NCI-H510A treated with DMSO at 0.1 percent for 48 hours (cell line): ENCODE measurements around the gene RAB12.
"Not testable (repeated sequence)": the region's sequence is repeated elsewhere in the genome, so short reads cannot be mapped to it uniquely, and the experiment has no call there.

Source experiments
- DNase-seq: peaks from one replicate; lab custom pipeline; 2025; lab: John Stamatoyannopoulos, UW

Gene RAB12, protein sequence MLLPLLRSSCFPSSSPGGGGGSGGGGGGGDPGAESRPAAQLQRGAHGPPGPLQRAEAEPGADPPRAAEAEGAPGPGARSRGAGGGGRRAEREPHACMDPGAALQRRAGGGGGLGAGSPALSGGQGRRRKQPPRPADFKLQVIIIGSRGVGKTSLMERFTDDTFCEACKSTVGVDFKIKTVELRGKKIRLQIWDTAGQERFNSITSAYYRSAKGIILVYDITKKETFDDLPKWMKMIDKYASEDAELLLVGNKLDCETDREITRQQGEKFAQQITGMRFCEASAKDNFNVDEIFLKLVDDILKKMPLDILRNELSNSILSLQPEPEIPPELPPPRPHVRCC

DNA sequence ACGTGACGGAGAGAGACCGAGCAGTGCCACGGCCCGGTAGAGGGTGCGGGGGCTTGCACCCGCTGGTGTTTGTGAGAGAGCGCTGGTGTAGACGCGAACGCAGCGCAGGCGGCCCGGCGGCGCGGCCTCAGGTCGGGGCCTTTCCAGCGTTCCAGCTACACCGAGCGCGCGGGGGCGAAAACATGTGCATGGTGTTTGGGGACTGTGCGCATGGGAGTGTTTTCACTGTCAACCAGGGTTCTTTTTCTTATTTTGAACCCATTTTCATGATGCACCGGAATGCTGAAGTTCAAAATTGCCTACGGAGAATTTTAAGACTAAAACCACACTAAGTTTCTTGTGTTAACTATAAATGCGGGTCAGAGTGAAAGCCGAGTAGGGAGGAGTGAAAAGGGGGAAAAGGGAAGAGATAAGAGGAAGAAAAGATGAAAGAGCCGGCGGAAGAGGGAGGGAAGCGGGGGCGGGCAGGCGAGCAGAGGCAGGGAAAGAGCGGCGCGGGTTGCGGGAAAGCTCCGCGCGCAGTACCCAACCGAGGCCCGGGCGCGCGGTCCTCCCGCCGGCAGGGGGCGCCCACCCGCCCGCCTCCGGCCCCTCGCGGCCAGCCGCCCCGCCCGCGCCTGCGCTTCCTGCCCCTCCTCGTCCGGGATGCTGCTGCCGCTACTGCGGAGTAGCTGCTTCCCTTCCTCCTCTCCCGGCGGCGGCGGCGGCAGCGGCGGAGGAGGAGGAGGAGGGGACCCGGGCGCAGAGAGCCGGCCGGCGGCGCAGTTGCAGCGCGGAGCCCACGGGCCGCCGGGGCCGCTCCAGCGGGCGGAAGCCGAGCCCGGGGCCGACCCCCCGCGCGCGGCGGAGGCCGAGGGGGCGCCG lies at the start of gene RAB12:
Gene RAB12, plus strand, starts transcription at position 643 of the 864 bp plus-strand sequence. Its CDS starts 3 bp downstream, at position 646.
- DNase-seq: peak; percentile 86

DNA sequence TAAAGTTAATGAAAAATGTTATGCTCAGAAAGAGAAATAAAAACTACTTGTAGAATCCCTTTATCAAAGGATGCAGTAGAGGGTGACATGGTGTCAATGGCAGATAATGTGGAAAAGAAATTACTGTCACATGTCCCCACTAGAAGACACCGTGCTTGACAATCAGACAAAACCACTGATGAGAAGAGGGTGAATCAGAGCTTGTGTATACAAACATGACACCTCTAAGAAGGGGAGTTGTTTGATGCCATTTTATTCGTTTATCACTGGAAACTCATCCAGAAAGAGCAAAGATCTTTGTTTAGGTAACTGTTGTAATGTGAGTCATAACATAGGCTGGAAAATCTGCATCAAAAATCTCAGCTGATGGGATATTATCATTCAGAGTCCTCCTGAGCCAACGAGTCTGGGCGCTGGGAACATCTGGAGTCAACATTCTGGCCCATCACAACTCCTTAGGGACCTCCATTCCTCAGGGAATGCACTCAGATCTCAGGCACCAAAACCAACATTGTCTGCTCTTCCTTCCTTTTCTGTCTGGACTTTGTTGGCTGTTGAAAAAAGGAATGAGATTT lies 49.5 kb upstream of the RAB12 start:
- DNase-seq: no peak

DNA sequence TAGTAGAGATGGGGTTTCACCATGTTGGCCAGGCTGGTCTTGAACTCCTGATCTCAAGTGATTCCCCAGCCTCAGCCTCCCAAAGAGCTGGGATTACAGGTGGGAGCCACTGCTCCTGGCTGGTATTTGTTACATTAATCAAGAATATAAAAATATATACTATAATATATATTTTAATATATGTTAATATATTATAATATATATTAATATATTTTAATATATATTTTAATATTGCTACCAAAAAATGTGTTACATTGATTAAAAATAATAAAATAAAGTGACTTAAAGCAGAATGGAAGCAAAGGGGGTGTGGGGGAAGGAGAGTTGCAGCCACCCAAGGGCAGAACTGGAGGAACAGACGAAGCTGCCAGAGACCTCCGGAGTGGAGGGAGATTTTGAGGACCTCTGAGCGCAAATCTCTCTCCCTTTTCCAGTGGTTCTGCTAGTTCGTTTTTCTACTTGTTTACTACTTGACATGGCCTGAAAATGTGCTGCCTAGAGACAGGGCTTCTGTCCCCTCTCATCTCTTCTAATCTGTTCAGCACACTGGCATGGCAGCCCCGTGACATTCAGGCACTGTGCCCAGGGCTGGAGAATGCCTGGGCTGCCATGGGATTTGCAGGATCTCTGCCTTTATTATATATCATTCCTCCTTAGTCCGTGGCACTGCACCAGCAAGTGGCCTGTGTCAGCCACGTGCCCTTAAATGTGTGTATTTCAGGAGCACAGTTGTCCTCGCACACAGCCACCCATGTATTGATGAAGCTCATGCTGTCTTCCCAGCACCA lies 47.9 kb upstream of the RAB12 start:
- no peak for DNase-seq

DNA sequence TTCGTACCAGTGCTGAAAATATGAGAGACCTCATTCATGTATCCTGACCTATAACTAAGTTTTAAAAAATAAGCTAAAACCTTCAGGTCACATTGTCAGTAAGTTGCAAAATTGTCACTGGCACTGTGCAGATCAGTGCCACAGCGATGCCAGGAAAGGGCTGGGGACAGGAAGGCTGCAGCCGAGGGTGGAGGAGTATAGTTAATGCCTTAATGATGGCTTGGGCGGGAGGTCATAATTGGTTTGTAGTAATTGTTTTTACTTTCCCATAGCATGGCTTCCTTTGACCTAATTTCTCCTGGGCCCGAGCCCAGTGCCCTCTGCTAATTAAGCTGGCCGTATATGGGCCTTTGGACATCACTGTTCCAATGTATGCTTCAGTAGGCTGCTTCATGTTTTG lies 47.2 kb upstream of the RAB12 start:
- no peak for DNase-seq

DNA sequence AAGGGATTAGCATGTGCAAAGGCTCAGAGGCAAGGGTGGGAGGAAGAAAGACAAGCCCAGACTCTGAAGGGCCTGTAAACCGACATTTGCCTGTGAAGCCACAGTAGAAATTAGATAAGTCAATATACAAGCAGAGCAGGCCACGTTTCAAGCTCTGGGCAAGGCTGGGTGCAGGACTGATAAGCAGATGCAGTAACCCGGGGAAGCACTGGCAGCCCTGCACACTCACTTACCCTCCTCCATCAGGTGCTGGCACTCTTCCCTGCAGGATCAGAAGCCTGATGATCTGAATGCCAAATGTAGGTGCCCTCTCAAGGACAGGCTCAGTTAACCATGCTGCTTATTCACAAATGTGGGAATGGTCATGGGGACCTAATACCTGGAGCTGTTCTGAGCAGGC lies 46.3 kb upstream of the RAB12 start:
- DNase-seq: no peak

DNA sequence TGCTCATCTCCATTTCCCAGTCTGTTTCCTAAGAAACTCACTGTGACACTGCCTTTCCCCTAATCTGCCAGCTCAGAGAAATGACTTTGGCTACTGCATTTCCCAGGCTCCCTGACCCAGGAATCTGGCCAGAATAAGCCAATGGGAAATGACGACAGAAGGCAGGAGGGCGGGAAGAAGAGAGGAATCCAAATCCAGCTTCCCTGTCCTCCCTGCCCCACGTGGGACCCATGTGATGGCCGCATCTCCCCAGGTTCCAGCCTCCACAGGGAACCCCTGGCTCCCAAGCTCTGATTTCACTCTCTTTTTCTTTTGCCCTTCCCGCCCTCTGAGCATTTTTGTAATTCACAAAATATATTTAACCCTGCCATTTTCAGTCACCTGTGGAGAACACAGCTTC lies 37.8 kb upstream of the RAB12 start:
- no peak for DNase-seq

DNA sequence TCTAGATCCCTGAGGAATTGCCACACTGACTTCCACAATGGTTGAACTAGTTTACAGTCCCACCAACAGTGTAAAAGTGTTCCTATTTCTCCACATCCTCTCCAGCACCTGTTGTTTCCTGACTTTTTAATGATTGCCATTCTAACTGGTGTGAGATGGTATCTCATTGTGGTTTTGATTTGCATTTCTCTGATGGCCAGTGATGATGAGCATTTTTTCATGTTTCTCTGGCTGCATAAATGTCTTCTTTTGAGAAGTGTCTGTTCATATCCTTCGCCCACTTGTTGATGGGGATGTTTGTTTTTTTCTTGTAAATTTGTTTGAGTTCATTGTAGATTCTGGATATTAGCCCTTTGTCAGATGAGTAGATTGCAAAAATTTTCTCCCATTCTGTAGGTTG lies 35.5 kb upstream of the RAB12 start:
- DNase-seq: not testable (repeated sequence)

DNA sequence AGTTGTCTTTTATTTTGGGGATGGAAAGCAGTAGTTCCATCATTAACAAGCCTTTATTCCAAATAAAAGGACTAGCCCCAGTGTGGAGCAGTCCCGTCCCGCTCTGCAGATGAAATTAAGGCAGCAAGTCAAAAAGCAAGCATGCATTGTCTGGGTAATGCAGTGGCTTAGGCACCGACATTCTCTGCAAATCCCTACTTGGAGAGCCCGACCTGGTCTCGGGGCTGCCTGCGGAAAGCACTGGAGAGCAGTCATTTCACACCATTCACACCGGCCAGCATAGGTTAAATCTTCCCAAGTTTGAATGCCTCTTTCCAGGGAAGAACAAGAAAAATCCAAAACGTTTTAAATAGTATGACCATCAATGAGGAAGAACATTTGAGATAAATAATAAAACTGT lies 24.4 kb upstream of the RAB12 start:
- DNase-seq: no peak

DNA sequence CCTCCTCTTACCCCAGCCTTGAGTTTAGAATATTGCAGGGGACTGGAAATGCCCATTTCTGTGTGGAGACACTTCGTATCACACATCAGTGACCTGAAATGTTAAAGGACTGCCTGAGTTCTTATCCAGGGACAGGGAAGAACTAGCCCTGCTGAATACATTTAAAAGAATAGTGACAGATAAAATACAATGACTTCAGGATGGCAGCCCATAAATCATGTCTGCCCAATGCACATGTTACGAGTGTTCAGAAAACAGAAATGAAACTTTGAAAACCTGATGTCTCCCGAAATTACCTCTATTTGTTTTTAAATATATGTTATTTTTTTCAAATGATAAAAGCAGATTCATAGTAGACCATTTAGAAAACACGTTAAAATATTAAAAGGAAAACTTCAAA lies 22.3 kb upstream of the RAB12 start:
- DNase-seq: no peak

DNA sequence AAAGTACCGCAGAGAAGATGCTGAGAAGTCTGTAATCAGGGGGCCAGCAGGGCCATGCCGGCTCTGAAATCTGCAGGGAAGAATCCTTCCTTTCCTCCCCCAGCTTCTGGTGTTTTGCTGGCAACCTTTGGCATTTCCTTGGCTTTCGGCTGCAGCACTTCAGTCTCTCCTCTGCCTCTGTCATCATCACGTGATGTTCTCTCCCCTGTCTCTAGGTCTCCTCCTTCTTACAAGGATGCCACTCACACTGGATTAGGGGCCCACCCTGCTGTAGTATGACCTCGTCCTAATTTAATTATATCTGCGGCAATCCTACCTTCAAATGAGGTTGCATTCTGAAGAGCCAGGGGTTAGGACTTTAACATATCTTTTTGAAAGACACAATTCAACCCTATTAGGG lies 13.8 kb upstream of the RAB12 start:
- no peak for DNase-seq

DNA sequence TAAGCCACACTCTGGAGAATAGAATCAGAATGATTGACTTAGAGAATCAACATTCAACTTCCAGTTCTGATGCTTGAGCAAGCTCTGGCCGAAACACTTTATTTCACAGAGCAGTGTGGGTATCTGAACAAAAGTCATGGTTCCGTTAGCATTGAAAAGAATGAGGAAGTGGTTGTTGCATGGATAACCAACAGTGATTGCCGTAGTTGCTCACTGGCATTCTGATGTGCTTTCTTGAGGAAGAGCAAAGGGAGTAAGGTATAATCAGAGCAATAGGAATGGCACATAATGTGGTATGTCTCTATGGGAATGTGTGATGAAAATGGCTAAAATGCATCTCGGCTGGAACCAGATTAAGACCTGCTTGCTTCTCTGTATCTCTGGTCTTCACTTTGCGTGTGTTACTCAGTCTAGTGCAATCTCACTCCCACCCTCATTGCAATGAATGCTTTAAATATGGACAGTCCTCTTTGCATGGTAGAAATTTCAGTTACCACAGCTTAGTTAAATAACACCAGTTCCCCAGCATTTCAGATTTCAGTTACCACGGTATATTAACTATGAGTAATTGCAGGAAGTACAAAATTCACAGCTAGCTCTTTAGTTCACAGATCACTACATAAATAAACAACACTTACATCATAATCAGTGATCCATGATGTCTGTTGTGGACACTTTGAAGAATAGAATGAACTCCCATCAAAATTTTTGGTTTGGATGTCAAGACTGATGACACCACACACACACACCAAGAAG lies 7.8 kb upstream of the RAB12 start:
- DNase-seq: no peak

DNA sequence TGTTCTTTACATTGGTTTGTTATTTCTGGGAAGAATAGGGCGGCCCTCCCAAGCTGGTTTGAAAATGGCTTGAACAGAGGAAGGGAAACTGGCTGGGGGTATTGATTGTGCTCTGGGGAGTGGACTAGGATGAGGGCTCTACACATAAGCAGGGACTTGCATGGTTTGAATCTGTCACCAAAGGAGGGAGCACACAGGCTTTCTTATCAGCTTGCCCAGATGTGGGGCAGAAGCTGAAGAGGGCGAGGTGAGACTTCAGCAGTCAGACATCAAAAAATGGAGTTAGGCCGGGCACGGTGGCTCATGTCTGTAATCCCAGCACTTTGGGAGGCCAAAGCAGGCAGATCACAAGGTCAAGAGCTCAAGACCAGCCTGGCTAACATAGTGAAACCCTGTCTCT lies 7.2 kb upstream of the RAB12 start:
- no peak for DNase-seq

DNA sequence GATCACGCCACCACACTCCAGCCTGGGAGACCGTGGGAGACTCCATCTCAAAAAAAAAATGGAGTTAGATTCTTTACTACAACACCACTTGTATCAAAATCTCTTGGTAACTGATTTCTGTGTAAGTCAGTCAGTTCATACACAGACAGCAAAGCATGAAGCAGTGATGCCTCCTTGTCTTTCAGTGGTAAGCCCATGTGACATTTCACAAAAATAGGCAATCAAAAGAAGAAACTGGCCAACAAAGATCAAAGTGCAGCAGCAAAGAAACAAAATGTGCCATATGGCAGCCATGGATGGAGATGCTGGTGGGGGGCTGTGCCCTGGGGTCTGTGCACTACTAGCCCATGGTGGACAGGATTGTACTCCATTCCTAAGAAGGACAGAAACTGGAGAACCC lies 6.7 kb upstream of the RAB12 start:
- no peak for DNase-seq

DNA sequence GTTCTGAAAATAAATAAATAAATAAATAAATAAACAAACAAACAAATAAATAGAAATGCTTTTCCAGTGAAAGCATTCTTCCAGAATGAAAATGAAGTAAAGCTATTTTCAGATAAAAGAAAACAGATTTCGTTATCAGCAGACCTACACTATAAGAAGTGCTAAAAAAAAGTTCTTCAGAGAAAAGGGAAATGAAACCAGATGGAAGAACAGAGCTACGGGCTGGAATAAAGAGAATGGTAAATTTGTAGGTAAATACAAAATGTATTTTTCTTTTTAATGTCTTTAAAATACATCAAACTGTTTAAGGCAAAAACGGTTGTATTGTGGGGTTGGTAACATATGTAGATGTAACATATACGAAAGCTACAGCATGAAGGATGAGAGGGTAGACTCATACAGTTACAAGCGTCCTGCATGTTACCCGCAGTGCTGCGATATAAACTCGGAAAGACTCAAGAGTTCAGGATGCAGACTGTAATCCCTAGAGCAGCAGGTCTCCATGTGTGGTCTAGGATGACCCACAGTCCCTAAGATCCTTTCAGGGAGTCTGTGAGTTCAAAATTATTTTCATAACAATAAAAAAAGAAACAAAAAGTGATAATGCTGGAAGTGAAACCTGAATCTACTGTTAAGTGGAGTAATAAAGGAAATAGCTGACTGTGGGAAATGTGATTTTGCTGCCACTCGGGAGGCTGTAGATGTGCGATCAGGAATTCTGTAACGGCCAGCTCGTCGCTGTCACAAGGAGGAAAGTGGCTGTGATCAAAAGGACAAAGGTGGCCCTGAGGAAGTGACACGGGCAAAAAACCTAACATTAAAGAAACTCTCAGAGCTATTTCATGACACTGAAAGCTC lies 5.3 kb upstream of the RAB12 start:
- no peak for DNase-seq

DNA sequence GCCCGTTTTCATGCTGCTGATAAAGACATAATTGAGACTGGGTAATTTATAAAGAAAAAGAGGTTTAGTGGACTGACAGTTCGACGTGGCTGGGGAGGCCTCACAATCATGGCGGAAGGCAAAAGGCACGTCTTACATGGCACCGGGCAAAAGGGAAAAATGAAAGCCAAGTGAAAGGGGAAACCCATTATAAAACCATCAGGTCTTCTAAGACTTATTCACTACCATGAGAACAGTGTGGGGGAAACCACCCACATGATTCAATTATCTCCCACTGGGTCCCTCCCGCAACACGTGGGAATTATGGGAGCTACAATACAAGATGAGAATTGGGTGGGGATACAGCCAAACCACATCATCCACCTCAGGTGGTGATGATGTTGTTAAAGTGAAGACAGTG lies 3.3 kb upstream of the RAB12 start:
- DNase-seq: no peak

DNA sequence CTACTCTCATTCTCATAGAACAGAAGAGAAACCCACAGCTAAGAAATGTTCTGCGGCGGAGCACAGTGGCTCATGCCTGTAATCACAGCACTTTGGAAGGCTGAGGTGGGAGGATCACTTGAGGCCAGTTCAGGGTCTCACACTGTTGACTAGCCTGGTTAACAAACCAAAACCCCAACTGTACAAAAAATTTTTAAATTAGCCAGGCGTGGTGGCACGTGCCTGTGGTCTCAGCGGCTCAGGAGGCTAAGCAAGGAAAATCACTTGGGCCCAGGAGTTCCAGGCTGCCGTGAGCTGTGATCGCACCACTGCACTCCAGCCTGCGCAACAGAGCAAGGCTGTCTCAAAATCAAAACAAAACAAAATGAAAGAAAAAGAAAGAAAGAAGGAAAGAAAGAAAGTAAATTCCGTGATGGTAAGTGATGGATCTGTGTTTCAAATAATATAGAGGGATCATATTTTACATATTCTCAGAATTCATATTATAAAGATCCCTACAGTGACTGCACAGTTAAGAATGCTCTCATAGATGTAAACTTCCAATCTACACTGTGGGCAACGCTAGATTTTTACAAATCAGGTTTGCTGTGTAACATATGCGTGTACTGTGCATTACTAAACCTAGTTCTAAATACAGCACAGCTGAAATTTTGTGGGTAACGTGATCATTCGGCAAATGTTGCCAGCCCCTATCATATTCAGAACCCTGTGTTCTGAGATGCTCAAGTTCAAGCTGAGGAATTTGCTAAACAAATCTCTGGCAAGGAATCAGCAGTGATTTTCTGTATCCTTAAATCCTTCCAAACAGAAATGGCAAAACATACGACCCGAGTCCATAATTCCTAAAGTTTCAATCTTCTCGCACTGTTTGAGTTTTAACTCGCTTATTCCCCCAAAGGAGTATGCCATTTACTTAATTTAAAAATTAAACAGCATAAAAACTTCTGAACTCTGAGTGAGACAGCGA lies 1.2 kb upstream of the RAB12 start:
- no peak for DNase-seq

DNA sequence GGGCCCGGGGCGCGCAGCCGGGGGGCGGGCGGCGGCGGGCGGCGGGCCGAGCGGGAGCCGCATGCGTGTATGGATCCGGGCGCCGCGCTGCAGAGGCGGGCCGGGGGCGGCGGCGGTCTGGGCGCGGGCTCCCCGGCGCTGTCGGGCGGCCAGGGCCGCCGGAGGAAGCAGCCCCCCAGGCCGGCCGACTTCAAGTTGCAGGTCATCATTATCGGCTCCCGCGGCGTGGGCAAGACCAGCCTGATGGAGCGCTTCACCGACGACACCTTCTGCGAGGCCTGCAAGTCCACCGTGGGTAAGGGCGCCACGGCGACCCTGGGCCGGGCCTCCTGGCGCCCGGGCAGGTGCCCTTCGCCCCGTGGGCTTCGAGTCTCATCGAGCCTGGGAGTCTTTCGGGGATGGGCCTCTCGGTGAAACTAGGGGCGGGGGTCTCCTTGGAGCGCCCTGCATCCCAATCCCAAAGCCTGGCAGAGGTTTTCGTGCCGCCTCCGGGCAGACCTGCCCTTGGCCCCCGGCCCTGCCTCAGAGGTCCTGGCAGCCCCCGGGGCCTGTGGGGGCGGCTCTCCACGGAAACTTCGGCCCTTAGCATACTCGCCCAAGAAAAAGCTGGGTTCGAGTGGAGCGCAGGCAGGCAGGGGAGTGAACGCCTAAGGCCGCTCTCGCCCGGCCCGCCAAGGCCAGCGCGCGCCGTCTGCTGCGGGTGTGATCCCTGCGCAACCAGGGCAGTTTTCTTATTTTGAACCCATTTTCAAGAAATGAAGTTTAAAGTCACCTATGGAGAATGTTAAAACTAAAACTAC lies 622 bp downstream of the RAB12 start:
- DNase-seq: peak; percentile 29

DNA sequence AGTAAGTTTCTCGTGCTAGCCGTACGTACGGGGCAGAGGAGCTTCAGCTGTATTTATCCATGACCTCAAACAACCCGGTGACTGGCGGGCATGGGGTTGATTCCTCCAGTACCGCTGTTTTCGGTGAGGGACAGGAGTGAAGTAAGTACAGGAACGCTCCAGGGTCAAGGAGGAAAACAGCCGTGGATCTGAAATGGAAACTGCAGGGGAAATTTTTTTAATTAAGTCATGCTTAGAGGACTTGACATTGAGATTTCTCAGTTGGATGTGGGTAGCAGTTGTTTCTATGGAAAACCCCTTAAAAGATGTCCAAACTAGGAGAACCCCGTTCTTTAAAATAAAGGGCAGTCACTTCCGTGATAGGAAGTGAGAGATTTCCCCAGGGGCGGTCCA lies 1.2 kb downstream of the RAB12 start:
- no peak for DNase-seq
